GM18951 (cell line): ENCODE data around the gene ZBTB44.

ENCODE experiments used
- POLR2A ChIP-seq: IDR thresholded peaks from 4 replicates; pipeline ENCODE4 v1.6.1; 2011; ENCODE audit warnings: mild to moderate bottlenecking; ENCODE audit not compliant: insufficient read length, insufficient read depth; ENCODE audit errors: extremely low read depth
- in situ Hi-C: fragments of 300-500 bp; cut with MboI; formaldehyde crosslinking; loops from one replicate; pipeline ENCODE4 v1.12.0; 2022; ENCODE audit warnings: low sequenced_read_pairs, mixed read lengths, inconsistent platforms; ENCODE audit not compliant: unreplicated experiment

ZBTB44 gene

GRCh38 chr11:130187096-130187495, 127.6 kb downstream of the ZBTB44 start:
- in situ Hi-C loops = no loop called here
- no peak for TF ChIP-seq POLR2A

- in situ Hi-C loops = no loop called here
- no peak for TF ChIP-seq POLR2A
Observed at GRCh38 chr11:130183878-130184610, 130.7 kb downstream of the ZBTB44 start.

- TF ChIP-seq POLR2A = no peak
- in situ Hi-C loops = no loop called here
Observed at GRCh38 chr11:130181295-130182272, 133.1 kb downstream of the ZBTB44 start.

- in situ Hi-C loops = no loop called here
- no peak for TF ChIP-seq POLR2A
Observed at GRCh38 chr11:130180896-130181294, 133.8 kb downstream of the ZBTB44 start.

GRCh38 chr11:130180491-130180890, 134.2 kb downstream of the ZBTB44 start:
- no peak for TF ChIP-seq POLR2A
- in situ Hi-C loops = no loop called here

- in situ Hi-C loops = no loop called here
- TF ChIP-seq POLR2A = no peak
Observed at GRCh38 chr11:130179396-130180306, 135.1 kb downstream of the ZBTB44 start.

- in situ Hi-C loops = no loop called here
Observed at GRCh38 chr11:130178441-130179339, 136.0 kb downstream of the ZBTB44 start.

GRCh38 chr11:130177782-130178181, 136.9 kb downstream of the ZBTB44 start:
- TF ChIP-seq POLR2A = no peak

More at GRCh38 chr11:130178441-130179339, 136.0 kb downstream of the ZBTB44 start:
- no peak for TF ChIP-seq POLR2A

More at GRCh38 chr11:130177782-130178181, 136.9 kb downstream of the ZBTB44 start:
- in situ Hi-C loops = no loop called here
